Gastrocnemius medialis (tissue), 4 donors: Measurements from ENCODE around the gene SS18L1. TPM values are rescaled to one million over a fixed set of nuclear protein-coding genes. Genes with fewer than 3 reads are reported as not detected.

Experiments
- ATAC-seq, 2 donors: fragments of 150-250 bp; one replicate each; pipeline ENCODE4 v1.9.1; 2016
- DNase-seq, 2 donors: peaks; one replicate each; pipeline ENCODE4 v3.0.0-alpha.2; 2019
- H3K27ac ChIP-seq, 4 donors: fragments of 200-600 bp; sonication (generic); 1 replicate in 1 of 4; 2 replicates in 3 of 4; pipeline ENCODE4 v1.5.1; 2016 to 2018; ENCODE audit warnings: mild to moderate bottlenecking in 2 of 4, moderate library complexity in 1 of 4
- H3K27me3 ChIP-seq, 3 donors: fragments of 200-600 bp; sonication (generic) in 2 of 3; 1 replicate in 1 of 3; 2 replicates in 2 of 3; pipeline versions ENCODE4 v1.5.1 to v1.6.0; 2016 to 2019; ENCODE audit warnings: mild to moderate bottlenecking in 1 of 3, moderate library complexity in 1 of 3
- H3K36me3 ChIP-seq, 2 donors: fragments of 200-600 bp; sonication (generic) in 1 of 2; one replicate each; pipeline ENCODE4 v1.5.1; 2017 to 2018
- H3K4me1 ChIP-seq, 2 donors: fragments of 200-600 bp; sonication (generic) in 1 of 2; one replicate each; pipeline ENCODE4 v1.5.1; 2016 to 2017; ENCODE audit warnings: mild to moderate bottlenecking in 2 of 2
- H3K4me3 ChIP-seq, 4 donors: fragments of 200-600 bp; sonication (generic) in 3 of 4; 1 replicate in 1 of 4; 2 replicates in 3 of 4; pipeline ENCODE4 v1.5.1; 2016 to 2019; ENCODE audit warnings: mild to moderate bottlenecking in 2 of 4
- H3K9me3 ChIP-seq, 3 donors: fragments of 200-600 bp; sonication (generic) in 2 of 3; 1 replicate in 1 of 3; 2 replicates in 2 of 3; pipeline ENCODE4 v1.5.1; 2016 to 2019
- POLR2A ChIP-seq, 2 donors: fragments of 450-650 bp; IDR thresholded peaks; one replicate each; pipeline ENCODE4 v1.6.1; 2017; ENCODE audit warnings: antibody characterized with exemption in 2 of 2, mild to moderate bottlenecking in 2 of 2, moderate library complexity in 2 of 2
- in situ Hi-C, 4 donors: fragments of 200-750 bp; cut with MboI; loops; one replicate each; pipeline versions ENCODE4 v1.15.0 to v1.8.0; 2017; ENCODE audit warnings: low sequenced_read_pairs in 4 of 4
- intact Hi-C: fragments of 100-400 bp; cut with DNase I; formaldehyde crosslinking; loops from one replicate; pipeline ENCODE4 v1.15.1; 2023; ENCODE audit warnings: low total_unique reads
- total RNA-seq, 4 donors: library from RNA; depleted of rRNA; stranded (reverse); fragments of >200 nt; gene quantifications; one replicate each; pipeline versions ENCODE4 v1.1.0 to v1.2.3, GENCODE V29; 2016
- TF ChIP-seq, protein P1 (sequence below), 5 experiments: fragments of 450-650 bp in 3 of 5; fragments of 200-600 bp in 2 of 5; sonication (generic) in 2 of 5; IDR thresholded peaks in 4 of 5; conservative IDR thresholded peaks in 1 of 5; 1 replicate in 4 of 5; 2 replicates in 1 of 5; pipeline ENCODE4 v1.5.1; 2016 to 2019; ENCODE audit warnings: antibody characterized with exemption in 5 of 5, mild to moderate bottlenecking in 3 of 5, moderate library complexity in 3 of 5

SS18L1 gene
- total RNA-seq, 4 donors from 2014 or later: 11.5 to 31.8 (median 16.9) TPM

DNA sequence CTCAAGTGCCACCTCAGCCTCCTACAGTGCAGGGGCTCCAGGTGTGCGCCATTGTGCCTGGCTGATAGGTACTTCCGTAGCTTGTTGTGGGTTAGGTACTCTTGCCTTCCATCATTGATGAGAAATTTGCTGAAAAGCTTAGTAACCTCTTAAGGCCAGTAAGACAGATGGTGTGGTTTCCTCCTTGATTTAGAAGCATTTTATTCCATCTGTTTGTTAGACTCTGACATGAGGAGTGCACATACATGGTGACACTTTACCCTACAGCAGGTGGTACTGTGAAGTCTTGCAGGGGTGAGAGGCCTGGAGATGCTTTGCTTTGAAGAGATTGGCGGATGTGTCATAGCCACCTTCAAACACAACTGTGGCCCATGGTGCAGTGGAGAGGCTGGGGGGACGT, 24.5 kb downstream of the SS18L1 start:
- ATAC-seq (no peak), DNase-seq (no peak)
- in situ Hi-C loops: no loop called here
- TF ChIP-seq, protein P1, sequence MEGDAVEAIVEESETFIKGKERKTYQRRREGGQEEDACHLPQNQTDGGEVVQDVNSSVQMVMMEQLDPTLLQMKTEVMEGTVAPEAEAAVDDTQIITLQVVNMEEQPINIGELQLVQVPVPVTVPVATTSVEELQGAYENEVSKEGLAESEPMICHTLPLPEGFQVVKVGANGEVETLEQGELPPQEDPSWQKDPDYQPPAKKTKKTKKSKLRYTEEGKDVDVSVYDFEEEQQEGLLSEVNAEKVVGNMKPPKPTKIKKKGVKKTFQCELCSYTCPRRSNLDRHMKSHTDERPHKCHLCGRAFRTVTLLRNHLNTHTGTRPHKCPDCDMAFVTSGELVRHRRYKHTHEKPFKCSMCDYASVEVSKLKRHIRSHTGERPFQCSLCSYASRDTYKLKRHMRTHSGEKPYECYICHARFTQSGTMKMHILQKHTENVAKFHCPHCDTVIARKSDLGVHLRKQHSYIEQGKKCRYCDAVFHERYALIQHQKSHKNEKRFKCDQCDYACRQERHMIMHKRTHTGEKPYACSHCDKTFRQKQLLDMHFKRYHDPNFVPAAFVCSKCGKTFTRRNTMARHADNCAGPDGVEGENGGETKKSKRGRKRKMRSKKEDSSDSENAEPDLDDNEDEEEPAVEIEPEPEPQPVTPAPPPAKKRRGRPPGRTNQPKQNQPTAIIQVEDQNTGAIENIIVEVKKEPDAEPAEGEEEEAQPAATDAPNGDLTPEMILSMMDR (IDR thresholded peaks at IDR 0.05 in 4 of 5, conservative IDR thresholded peaks at IDR 0.05 in 1 of 5): no peak
- TF ChIP-seq POLR2A (IDR thresholded peaks at IDR 0.05): no peak
- intact Hi-C loops: no loop called here
- no peak overlapping the region for H3K4me3 ChIP-seq
- peaks cover 5 to 9% of the 10 kb centered on the region in 2 donors for H3K4me1 ChIP-seq
- H3K36me3 ChIP-seq: peaks cover 0 to 47% of the 10 kb centered on the region in 2 donors
- no peaks in the 10 kb centered on the region for H3K9me3 ChIP-seq
- no peak overlapping the region for H3K27ac ChIP-seq
- H3K27me3 ChIP-seq: no peaks in the 10 kb centered on the region

DNA sequence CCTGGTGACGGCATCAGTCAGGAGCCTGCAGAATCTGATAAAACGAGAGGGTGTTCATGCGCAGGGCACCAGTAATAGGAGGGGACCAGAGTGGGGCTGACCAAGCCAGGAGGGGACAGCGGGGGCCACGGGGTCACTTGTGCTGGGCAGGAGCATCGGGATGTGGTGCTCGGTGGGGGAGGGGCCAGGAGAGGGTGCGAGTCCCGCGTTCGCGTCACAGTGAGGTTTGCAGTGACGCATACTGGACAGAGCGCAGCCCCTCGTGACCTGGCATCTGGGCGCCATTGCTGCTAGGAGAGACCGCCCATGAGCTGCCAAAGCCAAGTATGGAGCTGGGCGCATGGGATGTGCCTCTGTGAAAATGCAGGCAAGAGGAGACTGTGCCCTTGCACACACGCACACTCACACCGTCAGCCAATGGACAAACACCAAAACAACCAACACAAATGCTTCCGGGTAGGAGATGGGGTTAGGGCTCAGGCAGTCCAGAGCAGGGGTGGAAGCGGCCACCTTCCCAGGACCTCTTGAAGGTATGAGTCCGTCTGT, 25.4 kb downstream of the SS18L1 start:
- TF ChIP-seq, protein P1 (IDR thresholded peaks at IDR 0.05 in 4 of 5, conservative IDR thresholded peaks at IDR 0.05 in 1 of 5): no peak
- no peak for TF ChIP-seq POLR2A (IDR thresholded peaks at IDR 0.05)
- no peak overlapping the region for H3K27ac ChIP-seq
- no peak for ATAC-seq
- intact Hi-C loops: no loop called here
- H3K9me3 ChIP-seq: no peaks in the 10 kb centered on the region
- peaks cover 5 to 9% of the 10 kb centered on the region in 2 donors for H3K4me1 ChIP-seq
- in situ Hi-C loops: no loop called here
- no peak for DNase-seq
- H3K36me3 ChIP-seq: peaks cover 0 to 47% of the 10 kb centered on the region in 2 donors
- no peaks in the 10 kb centered on the region for H3K27me3 ChIP-seq
- no peak overlapping the region for H3K4me3 ChIP-seq

DNA sequence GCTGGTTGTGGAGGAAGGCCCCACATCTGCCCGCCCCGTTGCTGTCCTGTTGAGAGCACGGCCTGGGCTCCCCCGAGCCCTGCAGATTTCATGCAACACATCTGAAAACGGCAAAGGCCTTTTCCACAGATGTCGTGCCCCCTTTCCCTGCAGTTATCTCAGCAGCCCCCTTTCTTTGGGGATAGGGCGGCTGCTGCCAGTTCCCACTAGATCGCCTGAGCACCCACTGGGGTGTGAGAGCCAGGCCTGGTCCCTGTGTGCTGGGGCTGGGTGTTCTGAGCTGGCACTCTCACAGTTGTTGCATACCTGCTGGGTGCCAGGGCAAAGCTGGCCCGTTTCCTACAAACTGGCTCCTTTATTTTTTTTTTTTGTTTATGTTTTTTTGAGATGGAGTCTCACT, 27.0 kb downstream of the SS18L1 start:
- no peak for ATAC-seq
- peaks cover 0 to 42% of the 10 kb centered on the region in 2 donors for H3K36me3 ChIP-seq
- no peaks in the 10 kb centered on the region for H3K27me3 ChIP-seq
- intact Hi-C loops: no loop called here
- H3K27ac ChIP-seq: no peak overlapping the region
- H3K4me3 ChIP-seq: no peak overlapping the region
- H3K9me3 ChIP-seq: no peaks in the 10 kb centered on the region
- peaks cover 5 to 9% of the 10 kb centered on the region in 2 donors for H3K4me1 ChIP-seq
- in situ Hi-C loops: no loop called here
- no peak for TF ChIP-seq POLR2A (IDR thresholded peaks at IDR 0.05)
- no peak for DNase-seq

DNA sequence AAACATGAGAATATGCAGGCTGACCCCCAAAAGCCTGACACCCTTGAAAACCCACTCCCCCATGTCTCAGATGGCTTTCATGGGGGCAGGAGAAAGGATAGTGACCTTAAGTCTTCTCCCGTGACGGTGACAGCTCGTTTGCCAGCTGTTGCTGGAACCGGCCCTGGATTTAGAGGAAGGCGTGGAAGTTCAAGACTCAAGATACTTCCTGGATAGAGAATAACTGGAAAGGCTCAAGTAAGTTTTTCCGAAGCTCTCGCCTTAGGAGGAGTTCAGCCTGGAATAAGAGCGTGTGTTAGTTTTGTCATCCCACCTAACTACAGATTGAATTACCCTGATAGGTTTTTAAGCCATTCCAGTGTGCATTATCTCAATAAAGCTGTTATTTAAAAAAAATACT, 27.7 kb downstream of the SS18L1 start:
- in situ Hi-C loops: no loop called here
- Histone ChIP-seq H3K4me1 (peaks cover 5 to 9% of the 10 kb centered on the region in 2 donors), H3K27me3 (no peaks in the 10 kb centered on the region), H3K4me3 (no peak overlapping the region), H3K27ac (no peak overlapping the region), H3K9me3 (no peaks in the 10 kb centered on the region), H3K36me3 (peaks cover 0 to 38% of the 10 kb centered on the region in 2 donors)
- intact Hi-C loops: no loop called here
- DNase-seq (no peak), ATAC-seq (no peak)
- TF ChIP-seq, protein P1 (IDR thresholded peaks at IDR 0.05 in 4 of 5, conservative IDR thresholded peaks at IDR 0.05 in 1 of 5): no peak
- TF ChIP-seq POLR2A (IDR thresholded peaks at IDR 0.05): no peak

DNA sequence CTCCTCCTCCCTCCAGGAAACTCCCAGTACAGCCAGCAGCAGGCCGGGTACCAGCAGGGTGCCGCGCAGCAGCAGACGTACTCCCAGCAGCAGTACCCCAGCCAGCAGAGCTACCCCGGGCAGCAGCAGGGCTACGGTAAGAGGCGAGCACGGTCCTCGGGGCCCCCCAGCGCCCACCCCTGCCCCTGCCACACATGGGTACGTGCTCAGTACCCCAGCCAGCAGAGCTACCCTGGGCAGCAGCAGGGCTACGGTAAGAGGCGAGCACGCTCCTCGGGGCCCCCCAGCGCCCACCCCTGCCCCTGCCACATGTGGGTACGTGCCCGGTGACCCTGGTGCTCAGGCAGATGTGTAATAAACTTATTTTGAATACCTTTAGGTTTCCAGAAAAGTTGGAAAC, 29.1 kb downstream of the SS18L1 start:
- no peaks in the 10 kb centered on the region for H3K4me1 ChIP-seq
- H3K4me3 ChIP-seq: no peak overlapping the region
- TF ChIP-seq POLR2A (IDR thresholded peaks at IDR 0.05): no peak
- intact Hi-C loops (no loop called here), in situ Hi-C loops (no loop called here)
- peaks cover 0 to 39% of the 10 kb centered on the region in 2 donors for H3K36me3 ChIP-seq
- no peaks in the 10 kb centered on the region for H3K9me3 ChIP-seq
- H3K27ac ChIP-seq: no peak overlapping the region
- no peak for ATAC-seq
- no peak for DNase-seq
- H3K27me3 ChIP-seq: no peaks in the 10 kb centered on the region
